Hepatocyte (in vitro differentiated cells): ENCODE measurements around the gene COL6A5.

ENCODE experiments used
- CTCF ChIP-seq: fragments of 200-600 bp; sonication (generic); IDR thresholded peaks from 2 replicates; pipeline ENCODE4 v1.5.1; 2016; ENCODE audit warnings: antibody characterized with exemption, mild to moderate bottlenecking; ENCODE audit not compliant: poor library complexity
- EZH2 ChIP-seq: fragments of 200-600 bp; sonication (generic); IDR thresholded peaks from 2 replicates; pipeline ENCODE4 v1.6.1; 2016; ENCODE audit warnings: antibody characterized with exemption, mild to moderate bottlenecking, borderline replicate concordance
- EZH2phosphoT487 ChIP-seq: fragments of 200-600 bp; sonication (generic); IDR thresholded peaks from one replicate; pipeline ENCODE4 v1.6.1; 2018; ENCODE audit warnings: antibody characterized with exemption, mild to moderate bottlenecking, low read depth, moderate library complexity; ENCODE audit not compliant: unreplicated experiment, severe bottlenecking

- no peak for TF ChIP-seq CTCF
- TF ChIP-seq EZH2phosphoT487: no peak
- TF ChIP-seq EZH2: no peak
These were observed 4.1 kb upstream of the COL6A5 start for GRCh38 chr3:130341388-130341787.
